Activated T-cell treated with anti-CD3 and anti-CD28 coated beads for 1 hour (primary cell): Measurements from ENCODE around the gene RRAD.
"Not testable (repeated sequence)": the region's sequence is repeated elsewhere in the genome, so short reads cannot be mapped to it uniquely, and the experiment has no call there.

Experiments
- DNase-seq: peaks from one replicate; pipeline ENCODE4 v3.0.0-alpha.2; 2020; ENCODE audit warnings: low read depth

The RRAD gene

GRCh38 chr16:66950971-66951790, 25.8 kb upstream of the RRAD start:
- DNase-seq, result no peak

- no peak for DNase-seq
These were observed 25.1 kb upstream of the RRAD start for GRCh38 chr16:66950437-66950836.

GRCh38 chr16:66949472-66949871, 24.1 kb upstream of the RRAD start:
- no peak for DNase-seq

GRCh38 chr16:66948837-66949225, 23.5 kb upstream of the RRAD start:
- DNase-seq, result no peak

DNA sequence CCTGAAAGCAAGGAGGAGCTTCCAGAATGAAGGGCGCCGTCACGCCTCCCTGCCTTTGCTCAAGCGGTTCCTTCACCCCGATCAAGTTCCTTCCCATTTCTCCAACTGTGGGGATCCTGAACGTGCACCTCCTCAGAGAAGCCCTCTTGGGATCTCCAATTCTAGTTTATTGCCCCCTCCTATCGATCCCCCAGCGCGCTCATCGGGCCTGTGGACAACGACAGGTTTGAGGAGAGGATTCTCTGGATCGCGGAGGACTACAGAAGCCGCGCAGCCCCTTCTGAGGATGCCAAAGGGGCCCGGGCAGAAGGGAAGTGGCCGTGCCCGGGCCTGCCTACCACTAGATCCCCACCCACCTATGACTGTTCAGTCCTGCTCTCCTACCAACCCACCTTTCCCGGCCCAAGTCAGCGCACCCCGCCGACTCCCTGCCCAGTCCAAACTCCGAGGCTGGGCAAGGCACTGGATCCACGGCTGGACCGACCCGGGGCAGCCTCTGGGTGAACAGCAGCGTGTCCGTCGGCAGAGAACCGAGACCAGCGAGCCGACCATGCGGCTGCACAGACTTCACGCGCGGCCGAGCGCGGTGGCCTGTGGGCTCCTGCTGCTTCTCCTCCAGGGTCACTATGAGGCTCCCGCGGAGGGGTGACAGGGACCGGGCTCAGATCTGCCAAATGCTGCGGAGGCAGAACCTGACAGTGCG, 22.9 kb upstream of the RRAD start:
- DNase-seq, result no peak

- peak; percentile 81 for DNase-seq
These were observed 22.1 kb upstream of the RRAD start for GRCh38 chr16:66947302-66948065.

- no peak for DNase-seq
These were observed 21.6 kb upstream of the RRAD start for GRCh38 chr16:66946974-66947301.

GRCh38 chr16:66946541-66946940, 21.2 kb upstream of the RRAD start:
- DNase-seq, result no peak

GRCh38 chr16:66945939-66946338, 20.6 kb upstream of the RRAD start:
- DNase-seq, result no peak

- not testable (repeated sequence) for DNase-seq
These were observed 19.6 kb upstream of the RRAD start for GRCh38 chr16:66944971-66945370.

- no peak for DNase-seq
These were observed 18.7 kb upstream of the RRAD start for GRCh38 chr16:66944054-66944441.

GRCh38 chr16:66943426-66944053, 18.2 kb upstream of the RRAD start:
- no peak for DNase-seq

DNA sequence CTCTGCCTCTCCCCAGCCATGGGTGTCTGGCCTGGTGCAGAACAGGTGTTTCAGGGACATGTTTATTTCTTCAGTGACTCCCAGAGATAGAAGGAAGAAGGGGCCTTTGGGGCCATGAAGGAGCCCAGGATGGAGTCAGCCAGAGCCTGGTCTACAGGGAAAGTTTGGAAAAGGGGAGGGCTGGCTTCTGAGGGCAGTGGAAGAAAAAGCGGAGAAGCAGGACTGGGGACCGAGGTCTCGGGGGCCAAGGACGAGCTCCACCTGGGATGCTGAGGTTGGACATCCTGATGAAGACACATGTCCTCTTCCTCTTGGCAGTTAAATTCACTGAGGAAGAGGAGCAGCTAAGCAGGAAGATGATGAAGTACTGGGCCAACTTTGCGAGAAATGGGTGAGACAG, 17.6 kb upstream of the RRAD start:
- DNase-seq, result no peak

DNA sequence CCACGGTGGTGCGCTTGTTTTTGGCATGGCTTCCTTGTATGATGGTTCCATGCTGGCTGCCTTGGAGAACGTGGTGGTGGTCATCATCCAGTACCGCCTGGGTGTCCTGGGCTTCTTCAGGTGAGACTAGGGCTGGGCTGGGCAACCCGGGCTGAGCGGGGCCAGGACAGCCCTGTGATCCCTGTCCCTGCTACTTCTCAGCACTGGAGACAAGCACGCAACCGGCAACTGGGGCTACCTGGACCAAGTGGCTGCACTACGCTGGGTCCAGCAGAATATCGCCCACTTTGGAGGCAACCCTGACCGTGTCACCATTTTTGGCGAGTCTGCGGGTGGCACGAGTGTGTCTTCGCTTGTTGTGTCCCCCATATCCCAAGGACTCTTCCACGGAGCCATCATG, 14.9 kb upstream of the RRAD start:
- DNase-seq, result no peak

- DNase-seq, result no peak
These were observed 14.0 kb upstream of the RRAD start for GRCh38 chr16:66939366-66939765.

GRCh38 chr16:66937725-66938337, 12.5 kb upstream of the RRAD start:
- no peak for DNase-seq

DNA sequence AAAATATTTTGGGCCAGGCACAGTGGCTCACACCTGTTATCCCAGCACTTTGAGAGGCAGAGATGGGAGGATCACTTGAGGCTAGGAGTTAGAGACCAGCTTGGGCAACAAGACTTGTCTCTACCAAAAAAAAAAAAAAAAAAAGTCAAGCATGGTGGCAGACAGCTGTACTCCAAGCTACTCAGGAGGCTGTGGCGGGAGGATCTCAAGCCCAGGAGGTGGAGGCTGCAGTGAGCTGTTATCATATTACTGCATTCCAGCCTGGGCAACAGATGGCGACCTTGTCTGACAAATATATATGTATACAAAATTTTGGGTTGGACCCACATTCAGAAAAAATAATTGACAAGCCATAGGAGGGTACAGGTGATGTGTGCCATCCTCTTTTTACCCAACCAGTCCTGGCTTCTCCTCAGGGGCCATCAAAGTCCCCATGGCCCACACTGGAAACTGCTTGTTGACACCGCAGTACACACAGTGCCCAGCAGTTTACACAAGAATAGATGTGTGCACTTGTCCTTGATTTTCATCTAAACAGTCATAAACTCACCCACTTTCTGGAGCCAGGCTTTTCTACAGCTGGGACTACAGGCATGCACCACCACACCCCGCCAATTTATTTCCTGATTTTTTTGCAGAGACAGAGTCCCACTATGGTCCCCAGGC, 11.7 kb upstream of the RRAD start:
- no peak for DNase-seq

DNA sequence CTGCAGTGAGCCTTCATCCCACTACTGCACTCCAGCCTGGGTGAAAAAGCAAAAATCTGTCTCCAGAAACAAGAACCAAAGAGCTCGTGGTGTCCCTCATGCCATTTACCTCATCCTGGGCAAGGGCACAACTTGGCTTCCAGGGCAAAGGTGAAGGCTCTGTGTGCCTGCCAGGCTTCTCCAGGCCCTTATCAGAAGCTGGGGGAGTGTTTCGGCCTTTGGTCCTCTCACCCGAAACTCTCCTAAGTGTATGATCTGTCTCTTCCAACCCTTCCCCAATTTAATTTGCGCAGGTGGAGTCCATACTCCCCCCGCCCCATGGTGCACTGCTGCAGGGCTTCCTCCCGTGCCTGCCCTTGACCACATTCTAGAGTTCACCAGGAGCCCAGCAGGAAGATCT, 11.1 kb upstream of the RRAD start:
- no peak for DNase-seq

DNA sequence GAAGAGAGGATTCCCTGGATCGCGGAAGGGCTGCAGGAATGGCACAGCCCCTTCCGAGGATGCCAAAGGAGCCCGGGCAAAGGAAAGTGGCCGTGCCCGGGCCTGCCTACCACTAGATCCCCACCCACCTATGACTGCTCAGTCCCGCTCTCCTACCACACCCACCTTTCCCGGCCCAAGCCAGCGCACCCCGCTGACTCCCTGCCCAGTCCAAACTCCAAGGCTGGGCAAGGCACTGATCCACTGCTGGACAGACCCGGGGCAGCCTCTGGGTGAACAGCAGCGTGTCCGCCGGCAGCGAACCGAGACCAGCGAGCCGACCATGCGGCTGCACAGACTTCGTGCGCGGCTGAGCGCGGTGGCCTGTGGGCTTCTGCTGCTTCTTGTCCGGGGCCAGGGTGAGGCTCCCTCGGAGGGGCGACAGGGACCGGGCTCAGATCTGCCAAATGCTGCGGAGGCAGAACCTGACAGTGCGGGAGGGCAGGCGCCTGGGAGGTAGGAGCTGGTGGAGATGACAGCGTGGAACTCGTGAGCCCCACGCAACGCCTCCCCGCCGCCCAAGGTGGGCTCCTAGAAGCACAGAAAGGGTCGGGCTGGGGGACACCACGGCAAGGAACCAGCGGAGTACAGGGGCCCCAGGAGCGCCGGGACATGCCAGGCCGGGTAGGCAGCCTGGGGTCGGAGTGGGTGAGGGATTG, 10.1 kb upstream of the RRAD start, which contains the start of gene CES2:
Gene CES2, plus strand, starts transcription at position 203 of the 698 bp plus-strand sequence. Its CDS starts 120 bp downstream, at position 323.
- no peak for DNase-seq

DNA sequence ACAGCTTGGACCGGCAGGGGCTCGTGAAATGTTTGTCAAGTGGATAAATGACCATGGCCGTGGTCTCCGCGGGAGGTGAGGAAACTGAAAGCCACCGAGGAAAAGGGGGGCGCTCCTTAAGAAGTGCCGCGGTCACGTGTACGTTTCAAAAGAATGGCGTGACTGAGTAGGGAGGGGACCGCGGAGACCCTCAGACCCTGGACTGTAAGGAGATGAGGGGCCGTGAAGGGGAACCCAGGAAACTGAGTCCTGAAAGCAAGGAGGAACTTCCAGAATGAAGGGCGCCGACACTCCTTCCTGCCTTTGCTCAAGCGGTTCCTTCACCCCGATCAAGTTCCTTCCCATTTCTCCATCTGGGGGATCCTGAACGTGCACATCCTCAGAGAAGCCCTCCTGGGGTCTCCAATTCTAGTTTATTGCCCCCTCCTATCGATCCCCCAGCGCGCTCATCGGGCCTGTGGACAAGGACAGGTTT, 9.5 kb upstream of the RRAD start:
- DNase-seq, result not testable (repeated sequence)
